NB4 (cell line): ENCODE measurements around the gene ZNF268.
"Not testable (repeated sequence)": the region's sequence is repeated elsewhere in the genome, so short reads cannot be mapped to it uniquely, and the experiment has no call there.

ENCODE experiments used
- DNase-seq: peaks from one replicate; pipeline ENCODE4 v3.0.0; 2010; ENCODE audit warnings: low read depth
- H3K4me3 ChIP-seq: one replicate; pipeline ENCODE4 v1.5.1; 2011; ENCODE audit warnings: mild to moderate bottlenecking, low read depth, low read length, moderate library complexity
- CTCF ChIP-seq: IDR thresholded peaks from one replicate; pipeline ENCODE4 v1.5.1; 2012; ENCODE audit warnings: low read depth, low read length
- MAX ChIP-seq: IDR thresholded peaks from 2 replicates; pipeline ENCODE4 v1.6.1; 2011; ENCODE audit warnings: low read depth, low read length
- MYC ChIP-seq: IDR thresholded peaks from 2 replicates; pipeline ENCODE4 v1.6.1; 2011; ENCODE audit warnings: low read depth, low read length
- POLR2A ChIP-seq: IDR thresholded peaks from 2 replicates; pipeline ENCODE4 v1.6.1; 2011; ENCODE audit warnings: mild to moderate bottlenecking; ENCODE audit not compliant: insufficient read length; ENCODE audit errors: extremely low read depth

ZNF268 gene

GRCh38 chr12:133236144-133236543 is 54.8 kb downstream of the ZNF268 start:
- H3K4me3 ChIP-seq: no peak overlapping the region
- DNase-seq: no peak
- TF ChIP-seq POLR2A: no peak
- no peak for TF ChIP-seq MAX
- no peak for TF ChIP-seq MYC
- TF ChIP-seq CTCF: no peak

DNA sequence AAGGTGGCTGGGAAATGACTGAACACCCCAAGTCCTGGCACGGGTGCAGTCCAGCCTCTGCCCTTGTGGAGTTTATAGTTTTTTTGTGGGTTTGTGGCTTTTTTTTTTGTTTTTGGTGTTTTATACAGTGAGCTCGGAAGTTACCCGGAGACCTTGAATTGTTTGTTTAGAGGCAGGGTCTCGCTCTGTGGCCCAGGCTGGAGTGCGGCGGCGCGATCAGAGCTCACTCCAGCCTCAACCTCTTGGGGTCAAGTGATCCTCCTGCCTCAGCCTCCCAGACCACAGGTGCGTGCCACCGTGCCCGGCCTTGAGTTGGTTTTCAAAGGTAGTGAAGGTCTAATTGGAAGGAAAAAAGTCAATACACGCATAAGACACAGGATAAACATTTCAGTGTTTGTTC is 55.3 kb downstream of the ZNF268 start:
- TF ChIP-seq CTCF: no peak
- TF ChIP-seq MAX: no peak
- TF ChIP-seq POLR2A: no peak
- no peak for TF ChIP-seq MYC
- DNase-seq: no peak
- H3K4me3 ChIP-seq: no peak overlapping the region

GRCh38 chr12:133251732-133252131 is 70.4 kb downstream of the ZNF268 start:
- no peak for DNase-seq
- no peak overlapping the region for H3K4me3 ChIP-seq
- TF ChIP-seq MYC (no peak), POLR2A (no peak), MAX (no peak), CTCF (no peak)

DNA sequence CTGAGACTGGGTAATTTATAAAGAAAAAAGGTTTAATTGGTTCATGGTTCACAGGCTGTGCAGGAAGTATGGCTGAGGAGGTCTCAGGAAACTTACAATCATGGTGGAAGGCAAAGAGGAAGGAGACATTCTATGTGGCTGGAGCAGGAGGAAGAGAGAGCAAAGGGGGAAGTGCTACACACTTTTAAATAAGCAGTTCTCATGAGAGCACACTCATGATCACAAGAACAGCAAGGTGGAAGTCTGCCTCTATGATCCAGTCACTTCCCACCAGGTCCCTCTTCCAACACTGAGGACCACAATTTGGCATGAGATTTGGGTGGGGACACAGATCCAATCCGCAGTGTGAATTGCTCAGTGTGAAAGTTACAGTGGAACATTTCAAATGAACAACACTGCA is 74.5 kb downstream of the ZNF268 start:
- DNase-seq: not testable (repeated sequence)

DNA sequence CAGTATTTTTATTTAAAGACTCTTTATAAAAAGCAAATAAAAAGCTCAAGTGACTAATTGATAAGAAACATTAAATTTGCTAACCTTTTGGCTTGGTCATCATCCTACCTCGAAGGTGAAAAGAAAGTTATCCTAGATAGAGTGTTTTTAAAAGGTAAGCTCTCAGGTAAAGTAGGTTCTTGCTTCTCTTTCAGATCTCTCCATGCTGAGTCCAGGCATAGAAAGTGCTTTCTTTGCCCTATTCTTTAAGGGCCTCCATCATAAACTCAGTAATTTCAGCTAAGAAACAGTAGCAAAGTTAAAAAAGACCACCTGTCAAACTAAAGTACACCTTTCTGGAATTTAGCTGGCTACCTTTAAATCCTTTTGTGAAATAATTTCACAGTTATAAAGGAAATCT is 75.0 kb downstream of the ZNF268 start:
- H3K4me3 ChIP-seq: no peak overlapping the region
- TF ChIP-seq POLR2A (no peak), CTCF (no peak), MYC (no peak), MAX (no peak)

More for the DNA sequence above, 74.5 kb downstream of the ZNF268 start:
- H3K4me3 ChIP-seq: not testable (repeated sequence)

DNA sequence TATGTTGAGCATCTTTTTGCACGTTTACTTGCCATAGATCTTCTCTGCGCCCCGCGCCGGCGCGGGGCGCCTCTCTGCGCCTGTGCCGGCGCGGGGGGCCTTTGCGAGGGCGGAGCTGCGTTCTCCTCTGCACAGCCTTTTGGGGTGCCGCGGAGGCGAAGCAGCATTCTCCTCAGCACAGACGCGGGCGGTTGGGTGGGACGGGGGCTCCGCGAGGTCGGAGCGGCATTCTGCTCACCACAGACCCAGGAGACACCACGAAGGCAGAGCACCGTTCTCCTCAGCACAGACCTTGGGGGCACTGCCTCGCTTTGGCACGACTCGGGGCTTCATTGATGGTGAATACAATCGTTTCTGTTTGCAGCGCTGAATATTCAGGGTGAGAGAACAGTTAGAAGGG is 82.9 kb downstream of the ZNF268 start:
- no peak overlapping the region for H3K4me3 ChIP-seq
- no peak for TF ChIP-seq CTCF
- TF ChIP-seq MYC: no peak
- TF ChIP-seq MAX: no peak
- TF ChIP-seq POLR2A: no peak

More for the DNA sequence above, 75.0 kb downstream of the ZNF268 start:
- DNase-seq: no peak

More for the DNA sequence above, 82.9 kb downstream of the ZNF268 start:
- DNase-seq: no peak
